Inflammatory macrophage treated with lipopolysaccharide for 1 hour (primary cell): ENCODE data around the gene USP24.
"Not testable (repeated sequence)": the region's sequence is repeated elsewhere in the genome, so short reads cannot be mapped to it uniquely, and the experiment has no call there.

Experiments used
- DNase-seq, 2 donors: peaks; one replicate each; pipeline ENCODE4 v3.0.0-alpha.2; 2020 to 2022

USP24 gene

DNA sequence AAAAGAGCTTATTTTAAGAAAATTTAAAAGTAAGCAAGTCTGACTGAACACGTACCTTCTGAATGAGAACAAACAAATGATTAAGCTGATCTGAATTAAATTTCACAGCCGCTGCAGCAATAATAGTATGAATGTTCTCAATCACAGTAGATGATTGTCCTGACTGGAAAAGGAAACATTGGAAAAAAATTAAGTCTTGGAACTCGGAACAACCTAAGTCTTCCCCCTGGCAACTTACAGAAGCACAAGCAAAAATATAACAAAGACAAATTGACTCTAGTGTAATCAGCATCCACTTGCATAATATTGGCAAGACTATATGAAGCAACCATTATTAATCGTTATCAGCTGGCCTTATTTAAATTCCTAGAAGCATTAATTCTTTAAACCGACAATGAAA, 60.5 kb downstream of the USP24 start:
- DNase-seq: no peak

DNA sequence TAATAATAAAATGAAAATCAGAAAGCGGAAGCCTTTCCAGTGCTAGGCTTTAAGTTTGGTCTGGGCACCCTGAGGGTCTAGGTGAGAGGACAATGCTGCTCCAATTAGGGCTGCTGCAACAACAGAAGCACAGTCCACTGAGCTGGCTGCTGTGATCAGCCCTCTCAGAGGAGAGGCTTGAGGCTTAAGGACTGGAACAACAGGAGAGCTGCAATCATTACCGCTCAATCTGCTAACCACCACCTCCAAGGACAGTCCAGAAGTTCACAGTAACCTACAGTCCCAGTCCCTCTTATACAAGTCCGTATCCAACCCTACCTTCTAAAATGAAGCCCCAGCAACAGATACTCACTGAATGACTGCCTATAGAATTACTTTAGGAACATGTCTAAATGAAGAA, 62.1 kb downstream of the USP24 start:
- no peak for DNase-seq

DNA sequence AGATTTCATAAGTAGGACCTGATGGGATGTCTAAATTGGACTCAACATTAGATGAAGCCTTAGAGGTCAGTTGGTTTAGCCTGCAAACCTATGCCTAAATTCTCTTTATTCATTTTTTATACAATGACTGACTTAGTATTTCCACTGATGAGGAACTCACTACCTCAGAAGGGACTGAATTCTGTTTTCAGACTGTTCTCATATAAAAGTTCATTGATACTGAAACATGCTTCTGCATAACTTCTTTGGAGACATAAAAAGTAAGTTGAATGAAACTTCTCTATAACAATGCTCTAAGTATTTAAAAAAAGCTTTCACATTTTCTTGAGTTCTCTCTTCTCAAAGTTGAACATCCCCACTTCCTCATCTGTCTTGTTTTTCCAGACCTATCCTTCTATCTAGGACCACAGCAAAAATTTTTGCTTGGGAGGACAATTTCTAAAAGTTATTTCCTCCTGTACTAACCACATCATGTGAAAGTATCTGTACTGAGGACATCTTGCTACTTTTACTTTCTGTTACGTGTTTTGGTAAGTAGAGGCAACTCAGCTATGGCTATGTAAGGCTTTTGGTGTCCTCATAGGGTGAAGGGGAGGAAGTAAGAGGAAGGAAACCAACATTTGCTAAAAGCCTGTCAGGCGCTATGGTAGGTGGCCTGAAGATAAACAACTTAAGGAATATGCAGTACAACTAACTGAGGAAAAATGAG, 64.1 kb downstream of the USP24 start:
- DNase-seq: peak; percentile 59 to 79

DNA sequence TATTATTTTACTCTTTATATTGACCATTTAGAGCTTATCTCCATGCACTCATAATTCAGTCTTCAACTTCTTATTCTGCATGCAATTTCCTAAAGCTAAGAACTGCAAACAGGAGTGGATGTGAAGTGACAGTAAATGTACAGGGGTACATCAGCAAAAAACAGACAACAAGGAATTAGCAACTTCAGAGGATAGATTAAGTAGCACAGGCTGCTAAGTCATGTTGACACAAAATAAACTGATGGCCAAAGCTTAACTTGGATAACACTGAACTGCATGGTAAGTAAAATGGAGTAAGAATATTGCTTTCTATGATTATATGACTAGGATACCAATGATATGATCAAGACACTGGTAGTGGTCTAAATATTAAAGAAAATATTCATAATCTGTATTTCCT, 66.5 kb downstream of the USP24 start:
- DNase-seq: no peak

DNA sequence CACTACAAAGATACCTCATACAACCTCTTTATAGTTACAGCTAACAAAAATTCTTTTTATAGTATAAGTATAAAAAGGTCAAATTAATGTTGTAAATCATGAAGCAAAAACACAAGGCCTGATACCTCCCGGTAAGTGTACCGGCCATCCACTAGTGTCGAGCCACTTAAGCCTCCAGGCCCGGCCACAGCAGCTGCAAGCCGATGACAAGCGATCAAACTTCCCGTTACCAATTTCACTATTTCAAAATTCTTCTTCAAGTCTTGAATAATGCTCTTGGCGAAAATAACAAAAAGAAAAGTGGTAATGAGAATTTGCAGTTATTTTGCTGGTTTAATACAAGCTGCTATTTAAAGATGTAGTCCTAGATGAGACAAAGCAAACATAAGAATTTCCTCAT, 67.6 kb downstream of the USP24 start:
- peak; percentile 41 to 69 for DNase-seq

DNA sequence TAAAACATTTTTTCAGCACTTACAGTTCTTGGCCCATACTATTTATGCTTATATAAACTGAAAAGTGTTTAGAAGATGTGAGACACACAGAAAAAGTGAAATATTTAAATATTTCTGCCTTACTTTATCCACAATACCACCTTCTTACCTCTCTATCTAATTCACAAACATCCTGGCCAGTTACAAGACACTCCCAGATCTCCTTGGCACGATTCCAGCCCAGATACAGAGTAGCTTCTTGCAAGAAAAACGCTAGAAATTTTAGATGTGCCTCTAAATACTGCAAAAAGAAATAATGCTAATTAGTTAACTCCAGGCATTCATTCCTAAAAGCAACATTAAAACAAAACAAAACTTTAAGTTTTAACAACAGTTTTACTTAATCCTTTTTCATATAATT, 68.4 kb downstream of the USP24 start:
- DNase-seq: no peak

DNA sequence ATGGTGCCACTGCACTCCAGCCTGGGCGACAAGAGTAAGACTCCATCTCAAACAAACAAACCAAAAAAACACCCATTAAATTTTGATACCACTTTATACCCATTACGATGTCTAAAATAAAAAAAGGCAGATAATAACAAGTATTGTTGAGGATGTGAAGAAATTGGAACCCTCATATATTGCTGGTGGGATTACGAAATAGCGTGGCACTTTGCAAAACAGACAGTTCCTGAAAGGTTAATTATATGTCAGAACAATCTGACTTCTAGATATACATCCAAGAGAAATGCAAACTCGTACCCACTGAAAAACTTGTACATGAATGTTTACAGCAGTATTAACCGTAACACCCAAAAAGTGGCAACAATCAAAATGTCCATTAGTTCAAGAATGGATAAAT, 70.3 kb downstream of the USP24 start:
- no peak for DNase-seq

DNA sequence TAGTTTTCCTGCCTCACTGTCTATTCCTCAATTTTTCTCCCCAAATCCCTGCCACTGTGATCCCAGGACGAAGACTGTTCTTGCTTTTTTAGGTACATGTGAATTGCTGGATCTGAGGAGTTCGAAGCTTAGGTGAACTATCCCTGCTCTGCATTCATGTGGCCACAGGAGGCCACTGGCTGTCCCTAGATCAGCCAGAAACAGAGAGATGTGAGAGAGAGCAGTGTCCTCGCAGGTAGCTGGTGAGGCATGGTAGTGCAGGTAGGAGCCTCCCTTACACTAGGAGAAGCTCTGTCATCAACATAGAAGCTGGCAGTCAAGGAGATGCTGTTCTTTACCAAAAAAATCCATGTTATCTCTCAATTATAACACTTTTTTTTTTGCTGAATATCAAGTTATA, 71.5 kb downstream of the USP24 start:
- DNase-seq: no peak

DNA sequence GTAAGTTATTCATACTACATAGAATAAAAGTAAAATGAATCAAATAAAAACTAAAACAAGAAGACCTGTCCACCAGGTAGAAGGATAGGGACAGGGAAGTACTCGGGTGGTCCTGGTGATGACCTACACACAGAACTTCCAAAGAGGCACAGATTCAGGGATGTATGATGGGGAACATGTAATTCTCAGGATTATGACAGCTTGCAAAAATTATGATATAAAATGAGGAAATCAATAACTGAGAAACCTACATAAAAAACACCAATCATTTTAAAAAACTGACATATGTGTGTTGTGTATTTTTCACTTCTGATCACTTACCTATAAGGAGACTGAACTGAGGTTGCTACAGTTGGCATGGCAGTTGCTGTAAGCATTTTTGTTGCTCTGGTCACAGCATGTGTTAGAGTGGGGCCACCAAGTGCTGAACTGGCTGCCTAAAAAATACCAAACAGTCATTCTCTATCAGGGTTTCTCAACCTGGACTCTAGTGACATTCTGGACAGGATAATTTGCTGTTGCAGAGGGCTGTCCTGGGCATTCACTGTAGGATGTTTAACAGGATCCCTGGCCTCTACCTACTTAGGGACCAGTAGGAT, 73.8 kb downstream of the USP24 start:
- DNase-seq: no peak

DNA sequence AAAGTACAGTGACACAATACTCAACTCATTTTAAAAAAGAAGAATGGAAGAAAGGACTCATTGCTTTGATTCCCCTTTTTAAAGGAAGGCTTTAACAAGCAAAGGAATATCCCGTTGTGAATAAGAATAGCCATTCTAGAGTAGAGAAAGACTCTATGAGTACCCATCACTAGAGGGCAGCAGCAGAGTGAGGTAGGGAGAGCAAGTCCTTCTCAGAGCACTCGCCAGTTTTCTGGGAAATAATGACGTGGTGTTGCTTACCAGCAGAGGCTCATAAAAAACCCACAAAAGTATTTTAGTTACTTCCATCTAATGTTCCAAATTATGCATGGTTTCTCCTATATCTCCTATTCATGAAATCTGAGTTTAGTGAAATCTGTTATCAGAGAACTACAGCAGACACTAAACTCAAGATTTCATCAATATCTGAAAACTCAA, 74.6 kb downstream of the USP24 start:
- DNase-seq: peak; percentile 71 to 89

DNA sequence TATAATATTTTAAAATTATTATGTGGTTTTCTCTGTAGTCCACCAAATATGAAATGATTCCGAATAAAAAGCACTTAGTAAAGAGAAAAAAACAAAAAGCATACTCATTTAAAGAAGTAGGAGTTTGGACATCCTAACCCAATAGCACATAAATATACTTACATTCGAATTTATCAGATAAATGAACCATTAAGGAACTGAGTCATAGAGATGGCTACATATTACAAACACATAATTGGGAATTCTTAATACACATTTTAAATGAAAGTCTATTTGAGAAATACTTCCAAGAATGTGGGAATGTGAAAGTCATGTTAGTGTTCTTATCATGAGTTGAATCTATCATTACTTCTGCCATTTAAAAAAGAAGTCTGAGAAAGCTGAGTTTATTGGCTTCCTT, 75.0 kb downstream of the USP24 start:
- DNase-seq: no peak

DNA sequence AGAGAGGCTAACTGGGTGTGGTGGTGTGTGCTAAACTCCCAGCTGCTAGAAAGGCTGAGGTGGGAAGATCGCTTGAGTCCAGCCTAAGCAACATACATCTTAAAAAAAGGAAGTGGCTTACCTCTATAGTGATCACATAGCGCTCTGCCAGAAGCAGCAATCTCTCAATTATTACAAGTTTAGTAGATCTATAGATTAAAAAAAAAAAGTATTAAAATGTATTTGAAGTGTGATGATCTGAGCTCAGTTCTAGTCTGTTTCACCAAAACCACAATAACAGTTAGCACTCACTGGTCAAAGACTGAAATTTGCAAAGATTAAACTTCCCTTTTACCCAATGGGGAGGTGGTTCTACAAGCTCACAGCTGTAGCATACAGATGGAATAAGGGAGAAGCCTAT, 76.3 kb downstream of the USP24 start:
- no peak for DNase-seq

DNA sequence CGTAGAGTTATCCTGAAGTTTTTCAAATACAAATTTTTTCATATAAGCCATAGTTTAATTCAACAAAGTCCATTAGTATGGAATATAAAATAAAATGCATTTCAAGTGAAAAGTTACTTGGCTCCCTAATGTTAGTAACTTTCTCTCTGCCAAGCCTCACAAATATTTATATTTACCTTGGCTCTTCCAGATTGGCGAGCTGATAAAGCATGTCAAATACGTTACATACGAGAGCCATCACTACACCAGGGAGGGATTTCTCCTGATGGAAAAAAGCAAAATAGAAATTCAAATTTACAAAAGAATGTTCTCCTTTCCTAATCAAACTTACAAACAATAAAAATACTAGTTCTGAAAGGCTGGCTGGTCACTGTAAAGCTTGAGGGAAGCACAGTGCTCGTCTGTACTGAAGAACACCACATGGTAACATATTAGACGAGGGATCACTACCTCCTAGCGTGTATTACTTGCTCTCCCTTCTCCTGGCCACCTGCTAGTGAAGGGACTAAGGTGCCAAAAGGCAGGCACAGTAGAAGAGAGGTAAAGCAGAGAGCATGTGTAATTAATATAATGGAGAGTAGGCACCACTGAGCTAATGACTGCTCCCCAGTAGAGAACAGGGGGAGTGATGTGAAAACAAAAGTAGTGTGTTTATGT, 80.9 kb downstream of the USP24 start:
- DNase-seq: no peak

DNA sequence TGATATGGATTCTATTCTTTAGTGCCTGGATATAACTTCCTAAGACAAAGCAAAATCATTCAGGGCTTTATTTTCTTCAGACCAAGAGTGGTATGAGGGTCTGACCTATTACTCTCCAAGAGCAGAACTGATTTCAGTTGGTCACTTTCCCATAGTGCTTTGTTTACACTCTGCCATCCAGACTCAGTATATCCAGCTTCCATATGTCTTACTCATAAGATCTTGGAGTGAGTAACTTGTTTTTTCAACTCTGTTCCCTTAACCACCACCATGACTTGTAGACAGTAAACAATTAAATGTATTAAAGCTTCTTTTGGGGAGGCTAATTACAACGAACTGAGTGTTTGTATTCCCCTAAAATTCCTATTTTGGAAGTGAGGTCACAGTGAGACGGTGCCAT, 83.4 kb downstream of the USP24 start:
- no peak for DNase-seq

DNA sequence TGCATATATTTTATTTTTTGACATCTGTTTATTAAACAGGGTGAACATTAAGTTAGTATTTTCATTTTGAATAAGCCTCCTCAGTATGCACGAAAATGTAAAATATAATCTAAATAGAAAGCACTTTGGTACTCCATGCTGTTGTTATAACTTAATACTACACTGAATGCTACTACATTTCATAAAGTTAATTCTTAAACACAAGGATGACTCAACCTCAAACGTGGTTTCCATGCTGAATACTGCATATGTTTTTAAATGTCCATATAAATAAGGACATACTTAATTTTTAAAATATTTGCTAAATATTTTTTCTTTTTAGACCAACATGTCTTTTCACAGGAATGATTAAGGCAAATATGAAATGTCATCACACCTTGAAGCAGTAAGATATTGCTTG, 83.9 kb downstream of the USP24 start:
- no peak for DNase-seq

DNA sequence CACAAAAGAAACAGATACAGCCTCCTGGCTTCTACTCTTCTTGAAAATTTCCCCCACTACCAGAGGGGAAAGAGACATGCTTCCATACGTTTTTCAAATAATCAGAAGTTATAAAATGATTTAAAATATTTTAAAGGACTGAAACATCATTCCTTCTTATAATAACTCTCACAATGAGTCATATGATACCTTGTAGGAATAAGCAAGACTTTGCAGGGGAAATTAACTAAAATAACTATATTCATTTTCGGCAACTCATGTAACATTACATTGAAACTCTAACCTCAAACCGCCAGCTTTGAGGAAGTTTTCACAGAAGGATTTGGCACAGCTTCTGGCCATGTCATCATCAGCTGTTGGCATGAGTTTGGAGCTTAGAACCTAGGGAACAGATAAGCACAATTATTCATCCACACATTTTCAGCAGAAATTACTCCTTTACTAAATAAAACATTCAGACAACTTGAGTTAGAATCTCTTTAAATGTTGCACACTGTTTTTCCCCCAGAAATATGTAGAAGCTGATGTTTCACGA, 85.9 kb downstream of the USP24 start:
- DNase-seq: peak; percentile 70 to 76

DNA sequence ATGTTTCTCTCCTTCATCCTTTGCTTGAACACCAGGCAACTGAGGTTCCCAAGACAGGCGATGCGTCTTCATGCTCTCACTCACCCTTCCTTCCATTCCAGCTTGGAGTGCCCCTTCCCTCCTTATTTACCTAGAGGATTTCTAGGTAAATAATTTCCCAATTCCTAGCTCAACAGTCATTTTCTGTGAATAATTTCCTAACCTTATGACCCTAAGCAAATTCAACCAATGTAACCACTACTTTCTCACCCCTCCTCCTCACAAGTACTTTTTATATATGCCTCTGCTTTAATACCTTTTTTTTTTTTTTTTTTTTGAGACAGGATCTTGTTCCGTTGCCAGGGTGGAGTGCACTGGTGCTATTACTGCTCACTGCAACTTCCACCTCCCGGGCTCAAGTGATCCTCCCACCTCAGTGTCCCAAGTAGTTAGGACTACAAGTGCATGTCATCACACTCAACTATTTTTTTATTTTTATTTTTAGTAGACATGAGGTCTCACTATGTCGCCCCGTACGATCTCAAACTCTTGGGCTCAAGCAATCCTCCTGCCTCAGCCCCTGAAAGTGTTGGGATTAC, 86.7 kb downstream of the USP24 start:
- peak in 1 of 2 donors; percentile 36 for DNase-seq

DNA sequence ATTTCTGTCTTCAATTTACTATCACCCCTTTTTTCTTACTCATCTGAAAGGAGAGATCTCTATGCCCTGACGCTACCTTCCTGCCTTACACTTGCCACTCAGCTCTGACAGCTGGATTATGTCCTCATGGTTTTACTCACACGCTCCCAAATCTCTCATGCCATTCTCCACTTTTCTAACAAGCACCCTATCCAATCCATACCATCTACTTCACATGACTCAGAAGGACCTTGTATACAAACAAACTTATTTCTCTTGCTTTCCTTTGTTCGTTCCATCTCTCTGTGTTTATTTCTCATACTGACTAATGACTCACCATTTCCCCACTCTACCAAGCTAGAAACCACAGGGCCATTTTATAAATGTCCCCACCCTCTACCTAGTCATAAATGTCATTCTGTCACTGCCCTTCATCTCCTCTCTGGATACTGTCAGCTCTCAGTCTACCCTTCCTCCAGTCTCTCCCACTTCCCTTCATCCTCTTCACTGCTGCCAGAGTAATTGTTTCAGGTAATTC, 87.3 kb downstream of the USP24 start:
- peak; percentile 25 to 33 for DNase-seq

DNA sequence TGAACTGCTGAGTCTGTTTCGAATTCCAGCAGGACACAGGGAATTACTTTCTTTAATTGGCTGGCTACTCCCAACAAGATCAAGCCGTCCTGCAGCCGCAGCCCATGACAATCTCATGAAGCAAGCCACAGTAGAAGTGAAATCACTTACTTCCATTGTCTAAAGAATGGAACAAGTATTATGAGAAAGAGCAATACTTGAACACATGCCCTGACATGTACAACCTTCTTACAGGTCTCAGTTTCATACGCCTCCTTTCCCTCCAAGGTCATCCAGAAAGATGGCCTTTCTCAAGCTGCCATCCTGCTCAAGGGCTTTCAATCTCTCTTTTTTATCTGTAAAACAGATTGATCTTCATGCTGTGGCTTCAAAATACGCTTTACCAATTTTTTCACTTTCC, 90.7 kb downstream of the USP24 start:
- no peak for DNase-seq

DNA sequence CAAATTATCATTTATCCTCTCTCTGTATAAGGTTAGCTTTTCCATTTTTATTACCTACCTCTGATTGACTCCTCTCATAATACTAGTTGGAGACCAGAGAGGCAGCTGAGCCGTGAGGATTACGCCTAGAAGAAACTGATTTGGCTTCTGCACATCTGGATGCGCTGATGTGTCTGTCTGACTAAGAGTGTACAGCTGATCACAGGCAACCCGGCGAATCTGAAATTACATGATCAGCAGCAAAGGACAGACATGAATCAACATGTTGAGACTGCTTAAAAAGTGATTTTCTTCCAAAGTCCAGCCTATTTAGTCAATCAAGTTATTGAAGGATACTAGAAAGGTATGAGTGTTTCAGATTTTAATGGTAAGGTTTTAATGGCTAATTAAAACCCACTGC, 94.6 kb downstream of the USP24 start:
- DNase-seq: no peak

DNA sequence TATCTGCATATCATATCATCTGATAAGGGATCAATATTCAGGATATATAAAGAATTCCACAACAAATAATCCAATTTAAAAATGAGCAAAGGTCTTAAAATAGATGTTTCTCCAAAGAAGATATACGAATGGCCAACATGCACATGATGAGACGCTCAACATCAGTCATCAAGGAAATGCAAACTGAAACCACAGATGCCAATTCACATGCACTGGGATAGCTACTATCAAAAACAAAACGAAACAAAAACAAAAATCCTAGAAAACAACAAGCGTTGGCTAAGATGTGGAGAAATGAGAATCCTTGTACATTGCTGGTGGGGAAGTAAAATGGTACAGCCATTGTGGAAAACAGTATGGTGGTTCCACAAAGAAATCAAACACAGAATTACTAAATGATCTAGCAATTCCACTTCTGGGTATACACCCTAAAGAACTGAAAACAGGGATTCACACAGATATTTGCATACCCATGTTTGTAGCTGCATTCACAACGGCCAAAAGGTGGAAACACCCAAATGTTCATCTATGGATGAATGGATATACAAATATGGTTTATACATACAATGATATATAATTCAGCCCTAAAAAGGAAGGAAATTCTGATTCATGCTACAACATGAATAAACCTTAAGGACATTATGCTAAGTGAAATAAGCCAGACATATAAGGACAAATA, 96.4 kb downstream of the USP24 start:
- peak in 1 of 2 donors; percentile 18 for DNase-seq

DNA sequence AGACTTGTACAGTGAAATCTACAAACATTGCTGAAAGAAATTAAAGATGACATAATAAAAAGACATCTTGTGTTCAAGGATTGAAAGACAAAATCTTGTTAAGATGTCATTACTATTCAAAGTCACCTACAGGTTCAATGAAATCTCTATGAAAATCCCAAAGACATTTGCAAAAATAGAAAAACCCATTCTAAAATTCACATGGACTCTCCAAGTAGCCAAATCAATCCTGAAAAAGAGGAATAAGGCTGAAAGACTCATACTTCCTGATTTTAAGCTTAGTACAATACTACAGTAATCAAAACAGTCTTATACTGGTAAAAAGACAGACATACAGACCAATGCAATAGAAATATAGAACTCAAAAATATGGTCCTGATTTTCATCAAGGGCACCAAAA, 97.2 kb downstream of the USP24 start:
- DNase-seq: peak; percentile 62 to 77

DNA sequence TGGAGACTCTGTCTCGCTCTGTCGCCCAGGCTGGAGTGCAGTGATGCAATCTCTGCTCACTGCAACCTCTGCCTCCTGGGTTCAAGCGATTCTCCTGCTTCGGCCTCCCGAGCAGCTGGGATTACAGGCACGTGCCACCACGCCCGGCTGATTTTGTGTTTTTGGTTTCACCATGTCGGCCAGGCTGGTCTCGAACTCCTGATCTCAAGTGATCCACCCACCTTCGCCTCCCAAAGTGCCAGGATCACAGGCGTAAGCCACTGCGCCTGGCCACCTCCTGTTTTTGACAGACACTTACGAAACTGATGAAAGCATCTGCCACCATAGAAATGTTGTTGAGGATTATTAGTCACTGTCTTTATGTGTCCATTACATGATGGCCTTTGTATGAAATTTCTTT, 106.2 kb downstream of the USP24 start:
- DNase-seq: not testable (repeated sequence)
